ENCODE measurements around the gene OLFML2B.

The OLFML2B gene

DNA sequence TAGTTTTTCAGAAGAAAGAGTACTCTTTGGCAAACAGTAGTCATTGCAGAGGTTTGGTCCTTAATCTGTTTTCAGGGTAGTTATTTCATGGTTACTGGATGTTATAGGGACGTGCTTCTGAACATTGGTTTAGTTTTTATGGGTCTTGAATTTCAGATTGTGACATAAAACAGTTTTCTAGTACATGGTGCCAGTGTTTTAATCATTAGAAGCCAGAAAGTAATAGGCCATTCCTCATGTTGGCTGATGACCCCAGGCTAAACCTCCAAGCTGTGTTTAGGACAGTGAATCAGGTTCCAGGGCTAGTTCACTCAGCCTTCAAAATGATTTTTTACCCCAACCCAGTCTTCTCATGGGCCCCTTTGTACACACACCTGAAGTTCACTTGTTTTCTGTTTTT is 73.3 kb downstream of the OLFML2B start:
- H3K36me3 Mint-ChIP-seq (ENCODE audit: low read depth): peaks cover 32% of the 10 kb centered on the region
- no peaks in the 10 kb centered on the region for H3K9me3 Mint-ChIP-seq
- H3K27ac Mint-ChIP-seq: no peak overlapping the region
- no peaks in the 10 kb centered on the region for H3K27me3 Mint-ChIP-seq
- intact Hi-C loops (cut with micrococcal nuclease): loop anchor here (5.0 kb wide), 1 partner anchor 72 kb away; the partner anchor contains the start of gene OLFML2B
- H3K4me3 Mint-ChIP-seq: no peak overlapping the region
- peaks cover 50% of the 10 kb centered on the region for H3K4me1 Mint-ChIP-seq (ENCODE audit: low read depth)

GRCh38 chr1:161949548-161949947 is 74.1 kb downstream of the OLFML2B start:
- Mint-ChIP-seq H3K27me3 (no peaks in the 10 kb centered on the region), H3K4me1 (ENCODE audit: low read depth) (peaks cover 42% of the 10 kb centered on the region), H3K36me3 (ENCODE audit: low read depth) (peaks cover 28% of the 10 kb centered on the region), H3K9me3 (no peaks in the 10 kb centered on the region), H3K27ac (no peak overlapping the region), H3K4me3 (no peak overlapping the region)
- intact Hi-C loops (cut with micrococcal nuclease): no loop called here

- Mint-ChIP-seq H3K36me3 (ENCODE audit: low read depth) (peaks cover 38% of the 10 kb centered on the region), H3K4me1 (ENCODE audit: low read depth) (peaks cover 31% of the 10 kb centered on the region), H3K27me3 (no peaks in the 10 kb centered on the region), H3K27ac (peak overlapping the region; percentile 17), H3K9me3 (no peaks in the 10 kb centered on the region), H3K4me3 (no peak overlapping the region)
- intact Hi-C loops (cut with micrococcal nuclease): no loop called here
Measured at GRCh38 chr1:161948435-161948834, 75.2 kb downstream of the OLFML2B start.

- intact Hi-C loops (cut with micrococcal nuclease): no loop called here
- Mint-ChIP-seq H3K4me3 (no peak overlapping the region), H3K4me1 (ENCODE audit: low read depth) (peaks cover 15% of the 10 kb centered on the region), H3K27ac (no peak overlapping the region), H3K27me3 (no peaks in the 10 kb centered on the region), H3K9me3 (no peaks in the 10 kb centered on the region), H3K36me3 (ENCODE audit: low read depth) (peaks cover 52% of the 10 kb centered on the region)
Measured at GRCh38 chr1:161946071-161946987, 77.3 kb downstream of the OLFML2B start.

DNA sequence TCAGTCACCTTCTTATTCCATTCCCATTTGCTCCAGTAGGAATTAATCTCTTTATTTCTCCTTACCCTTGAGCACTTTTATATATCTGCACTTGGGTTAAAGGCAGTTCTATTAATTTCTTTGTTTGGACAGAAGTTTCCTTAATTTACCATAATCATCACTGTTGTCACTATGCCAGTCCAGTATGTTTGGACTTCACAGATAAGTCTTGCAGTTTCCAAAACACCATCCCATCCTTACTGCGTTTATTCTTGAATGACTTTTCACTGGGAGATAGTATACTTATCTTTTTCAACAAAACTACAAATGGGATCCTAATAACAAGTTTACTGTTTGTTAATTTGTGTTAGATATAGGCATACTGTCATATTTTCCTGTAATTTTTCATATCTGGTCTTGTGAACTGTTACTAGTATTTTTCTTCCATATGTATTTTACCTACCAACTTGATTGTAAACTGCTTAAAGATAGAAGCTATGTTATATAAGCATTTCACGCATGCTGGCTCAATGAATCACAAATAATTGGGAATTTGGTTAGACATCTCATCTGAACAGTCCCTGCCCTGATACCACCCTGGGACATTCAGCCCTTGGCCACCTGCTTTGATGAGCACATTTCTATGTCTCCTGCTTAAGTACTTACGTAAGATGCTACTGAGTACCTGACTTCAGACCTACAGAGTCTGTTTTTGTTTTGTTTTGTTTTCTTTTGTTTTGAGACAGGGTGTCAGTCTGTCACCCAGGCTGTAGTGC is 78.2 kb downstream of the OLFML2B start:
- Mint-ChIP-seq H3K36me3 (ENCODE audit: low read depth) (peaks cover 57% of the 10 kb centered on the region), H3K27me3 (no peaks in the 10 kb centered on the region), H3K4me3 (no peak overlapping the region), H3K4me1 (ENCODE audit: low read depth) (peaks cover 12% of the 10 kb centered on the region), H3K9me3 (no peaks in the 10 kb centered on the region), H3K27ac (no peak overlapping the region)
- intact Hi-C loops (cut with micrococcal nuclease): no loop called here

GRCh38 chr1:161944381-161944780 is 79.3 kb downstream of the OLFML2B start:
- Mint-ChIP-seq H3K36me3 (ENCODE audit: low read depth) (peaks cover 57% of the 10 kb centered on the region), H3K4me3 (no peak overlapping the region), H3K27ac (no peak overlapping the region), H3K4me1 (ENCODE audit: low read depth) (peaks cover 7% of the 10 kb centered on the region), H3K27me3 (no peaks in the 10 kb centered on the region), H3K9me3 (no peaks in the 10 kb centered on the region)
- intact Hi-C loops (cut with micrococcal nuclease): no loop called here

- Mint-ChIP-seq H3K4me3 (no peak overlapping the region), H3K4me1 (ENCODE audit: low read depth) (peaks cover 5% of the 10 kb centered on the region), H3K9me3 (no peaks in the 10 kb centered on the region), H3K27ac (no peak overlapping the region), H3K27me3 (no peaks in the 10 kb centered on the region), H3K36me3 (ENCODE audit: low read depth) (peaks cover 57% of the 10 kb centered on the region)
- intact Hi-C loops (cut with micrococcal nuclease): no loop called here
Measured at GRCh38 chr1:161943737-161944136, 79.9 kb downstream of the OLFML2B start.

GRCh38 chr1:161941726-161942436 is 81.8 kb downstream of the OLFML2B start:
- intact Hi-C loops (cut with micrococcal nuclease): no loop called here
- Mint-ChIP-seq H3K4me1 (ENCODE audit: low read depth) (peaks cover 1% of the 10 kb centered on the region), H3K27ac (no peak overlapping the region), H3K36me3 (ENCODE audit: low read depth) (peaks cover 52% of the 10 kb centered on the region), H3K9me3 (no peaks in the 10 kb centered on the region), H3K27me3 (no peaks in the 10 kb centered on the region), H3K4me3 (no peak overlapping the region)

GRCh38 chr1:161940866-161941591 is 82.6 kb downstream of the OLFML2B start:
- H3K4me1 Mint-ChIP-seq (ENCODE audit: low read depth): no peaks in the 10 kb centered on the region
- H3K27ac Mint-ChIP-seq: no peak overlapping the region
- H3K9me3 Mint-ChIP-seq: no peaks in the 10 kb centered on the region
- intact Hi-C loops (cut with micrococcal nuclease): no loop called here
- peaks cover 47% of the 10 kb centered on the region for H3K36me3 Mint-ChIP-seq (ENCODE audit: low read depth)
- no peaks in the 10 kb centered on the region for H3K27me3 Mint-ChIP-seq
- H3K4me3 Mint-ChIP-seq: no peak overlapping the region

DNA sequence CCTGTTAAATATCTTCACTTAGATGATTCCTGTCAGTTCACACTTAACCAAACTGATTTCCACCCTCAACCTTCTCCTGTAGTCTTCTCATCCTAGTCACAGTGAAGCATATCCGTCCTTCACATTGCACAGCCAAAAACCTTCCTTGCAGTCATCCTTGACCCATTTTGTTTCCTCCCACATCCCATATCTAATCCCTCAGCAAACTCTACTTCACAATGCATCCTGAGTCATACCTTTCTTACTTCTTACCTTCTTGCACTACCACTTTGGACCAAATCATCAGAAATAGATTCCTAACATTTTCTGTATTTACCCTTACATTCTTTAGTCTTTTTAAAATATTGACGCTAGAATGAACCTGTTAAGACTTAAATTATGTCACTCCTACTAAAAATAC is 86.9 kb downstream of the OLFML2B start:
- H3K27ac Mint-ChIP-seq: no peak overlapping the region
- intact Hi-C loops (cut with micrococcal nuclease): no loop called here
- H3K27me3 Mint-ChIP-seq: no peaks in the 10 kb centered on the region
- H3K4me1 Mint-ChIP-seq (ENCODE audit: low read depth): peaks cover 20% of the 10 kb centered on the region
- H3K9me3 Mint-ChIP-seq: no peaks in the 10 kb centered on the region
- H3K4me3 Mint-ChIP-seq: no peak overlapping the region
- peaks cover 9% of the 10 kb centered on the region for H3K36me3 Mint-ChIP-seq (ENCODE audit: low read depth)

DNA sequence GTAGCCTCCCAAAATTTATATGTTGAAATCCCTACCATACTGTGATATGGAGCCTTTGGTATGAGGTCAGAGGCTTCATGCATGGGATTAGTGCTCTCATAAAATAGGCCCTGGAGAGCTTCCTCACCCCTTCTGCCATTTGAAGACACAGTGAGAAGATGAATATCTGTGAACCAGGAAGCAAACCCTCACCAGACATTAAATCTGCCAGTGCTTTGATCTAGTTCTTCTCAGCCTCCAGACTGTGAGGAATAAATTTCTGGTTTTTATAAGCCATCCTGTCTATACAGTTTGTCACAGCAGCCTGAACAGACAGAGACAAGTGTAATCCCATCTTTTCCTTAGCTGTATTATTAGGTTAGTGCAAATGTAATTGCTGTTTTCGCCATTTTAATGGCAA is 88.4 kb downstream of the OLFML2B start:
- Mint-ChIP-seq H3K27me3 (no peaks in the 10 kb centered on the region), H3K9me3 (no peaks in the 10 kb centered on the region), H3K4me3 (no peak overlapping the region), H3K36me3 (ENCODE audit: low read depth) (no peaks in the 10 kb centered on the region), H3K27ac (no peak overlapping the region), H3K4me1 (ENCODE audit: low read depth) (peaks cover 20% of the 10 kb centered on the region)
- intact Hi-C loops (cut with micrococcal nuclease): no loop called here

GRCh38 chr1:161933592-161934588 is 89.8 kb downstream of the OLFML2B start:
- no peaks in the 10 kb centered on the region for H3K36me3 Mint-ChIP-seq (ENCODE audit: low read depth)
- no peaks in the 10 kb centered on the region for H3K27me3 Mint-ChIP-seq
- H3K4me1 Mint-ChIP-seq (ENCODE audit: low read depth): peaks cover 20% of the 10 kb centered on the region
- peak overlapping the region; percentile 13 for H3K27ac Mint-ChIP-seq
- H3K9me3 Mint-ChIP-seq: no peaks in the 10 kb centered on the region
- intact Hi-C loops (cut with micrococcal nuclease): no loop called here
- H3K4me3 Mint-ChIP-seq: no peak overlapping the region
